Middle frontal gyrus (tissue), 1 donor: ENCODE results near the gene MARVELD1.
"Not testable (repeated sequence)": the region's sequence is repeated elsewhere in the genome, so short reads cannot be mapped to it uniquely, and the experiment has no call there.

Experiments
- DNase-seq: peaks from one replicate; pipeline ENCODE4 v3.0.0-alpha.2; 2015; ENCODE audit warnings: low spot score; ENCODE audit errors: extremely low spot score

Gene MARVELD1

GRCh38 chr10:97690133-97690532, 23.4 kb upstream of the MARVELD1 start:
- DNase-seq, result no peak

- DNase-seq, result not testable (repeated sequence)
These were observed 15.4 kb upstream of the MARVELD1 start for GRCh38 chr10:97698072-97698655.

GRCh38 chr10:97701438-97702069, 12.0 kb upstream of the MARVELD1 start:
- peak; percentile 58 for DNase-seq

GRCh38 chr10:97703398-97704067, 10.0 kb upstream of the MARVELD1 start:
- DNase-seq, result no peak

GRCh38 chr10:97704341-97704740, 9.2 kb upstream of the MARVELD1 start:
- DNase-seq, result no peak

GRCh38 chr10:97705006-97705670, 8.4 kb upstream of the MARVELD1 start:
- no peak for DNase-seq

- DNase-seq, result no peak
These were observed 6.2 kb upstream of the MARVELD1 start for GRCh38 chr10:97707134-97707861.

GRCh38 chr10:97708167-97708566, 5.4 kb upstream of the MARVELD1 start:
- no peak for DNase-seq

GRCh38 chr10:97708976-97709946, 4.3 kb upstream of the MARVELD1 start:
- no peak for DNase-seq

GRCh38 chr10:97711640-97712572, 1.6 kb upstream of the MARVELD1 start:
- DNase-seq, result no peak

- peak; percentile 42 for DNase-seq
These were observed 383 bp downstream of the MARVELD1 start for GRCh38 chr10:97713826-97714400.

- DNase-seq, result no peak
These were observed 1.1 kb downstream of the MARVELD1 start for GRCh38 chr10:97714401-97715258.

GRCh38 chr10:97715259-97715874, 1.8 kb downstream of the MARVELD1 start:
- DNase-seq, result no peak

GRCh38 chr10:97717627-97718026, 4.1 kb downstream of the MARVELD1 start:
- no peak for DNase-seq

GRCh38 chr10:97718178-97718577, 4.6 kb downstream of the MARVELD1 start:
- DNase-seq, result peak; percentile 34

GRCh38 chr10:97718659-97719142, 5.2 kb downstream of the MARVELD1 start:
- no peak for DNase-seq

GRCh38 chr10:97719602-97720001, 6.1 kb downstream of the MARVELD1 start:
- DNase-seq, result no peak
